Liver (tissue), 9 donors: ENCODE measurements around the gene SIT1. TPM values are rescaled to one million over a fixed set of nuclear protein-coding genes. Genes with fewer than 3 reads are reported as not detected.
A peak's percentile ranks its signal among the peaks of the same experiment; 100 is the strongest.

Experiments
- DNase-seq: peaks from one replicate; pipeline ENCODE4 v3.0.0-alpha.2; 2017; ENCODE audit warnings: low spot score
- H3K27ac ChIP-seq, 2 donors: one replicate each; pipeline ENCODE4 v1.7.0; 2013; ENCODE audit warnings: inconsistent platforms in 2 of 2, low read length in 2 of 2, control low read depth in 1 of 2, low read depth in 1 of 2, mild to moderate bottlenecking in 1 of 2
- H3K27me3 ChIP-seq, 4 donors: one replicate each; pipeline versions ENCODE4 v1.6.1 to v1.7.0; 2013; ENCODE audit warnings: low read length in 3 of 4, inconsistent platforms in 1 of 4, mild to moderate bottlenecking in 1 of 4, moderate library complexity in 1 of 4; ENCODE audit not compliant: control insufficient read depth in 4 of 4, insufficient read depth in 4 of 4
- H3K36me3 ChIP-seq, 4 donors: one replicate each; pipeline versions ENCODE4 v1.6.1 to v1.7.0; 2013; ENCODE audit warnings: low read length in 3 of 4, mild to moderate bottlenecking in 3 of 4, low read depth in 1 of 4, moderate library complexity in 1 of 4; ENCODE audit not compliant: control insufficient read depth in 4 of 4, insufficient read depth in 3 of 4
- H3K4me1 ChIP-seq, 4 donors: one replicate each; pipeline versions ENCODE4 v1.6.1 to v1.7.0; 2013; ENCODE audit warnings: low read length in 3 of 4, mild to moderate bottlenecking in 3 of 4, moderate library complexity in 1 of 4; ENCODE audit not compliant: control insufficient read depth in 4 of 4, insufficient read depth in 4 of 4
- H3K4me3 ChIP-seq, 3 donors: one replicate each; pipeline versions ENCODE4 v1.6.1 to v1.7.0; 2013; ENCODE audit warnings: low read length in 3 of 3, control low read depth in 1 of 3, low read depth in 1 of 3, mild to moderate bottlenecking in 1 of 3
- H3K9ac ChIP-seq, 2 donors: one replicate each; pipeline ENCODE4 v1.7.0; 2013; ENCODE audit warnings: low read length in 2 of 2, mild to moderate bottlenecking in 2 of 2, moderate library complexity in 2 of 2, control low read depth in 1 of 2, low read depth in 1 of 2
- H3K9me3 ChIP-seq, 4 donors: one replicate each; pipeline versions ENCODE4 v1.6.1 to v1.7.0; 2013; ENCODE audit warnings: low read length in 3 of 4; ENCODE audit not compliant: control insufficient read depth in 4 of 4
- ATF3 ChIP-seq: IDR thresholded peaks from 2 replicates; pipeline ENCODE4 v1.6.1; 2016; ENCODE audit warnings: antibody characterized with exemption
- CTCF ChIP-seq: fragments of 150-350 bp; IDR thresholded peaks from 2 replicates; pipeline ENCODE4 v1.5.1; 2017; ENCODE audit warnings: improper control_type of control experiment, low read depth, low read length; ENCODE audit not compliant: missing input control
- EGR1 ChIP-seq, 2 donors: IDR thresholded peaks; 2 replicates each; pipeline ENCODE4 v1.6.1; 2016 to 2018; ENCODE audit warnings: antibody characterized with exemption in 2 of 2, low read depth in 2 of 2
- FOXA1 ChIP-seq: IDR thresholded peaks from 2 replicates; pipeline ENCODE4 v1.6.1; 2016; ENCODE audit warnings: antibody characterized with exemption
- FOXA2 ChIP-seq: IDR thresholded peaks from 2 replicates; pipeline ENCODE4 v1.6.1; 2016; ENCODE audit warnings: antibody characterized with exemption
- GABPA ChIP-seq, 2 donors: IDR thresholded peaks in 1 of 2; conservative IDR thresholded peaks in 1 of 2; 2 replicates each; pipeline ENCODE4 v1.6.1; 2016; ENCODE audit warnings: antibody characterized with exemption in 2 of 2, mild to moderate bottlenecking in 1 of 2, moderate library complexity in 1 of 2
- HNF4A ChIP-seq, 2 donors: conservative IDR thresholded peaks; 2 replicates each; pipeline ENCODE4 v1.6.1; 2016; ENCODE audit warnings: antibody characterized with exemption in 2 of 2, mild to moderate bottlenecking in 2 of 2
- HNF4G ChIP-seq: IDR thresholded peaks from 2 replicates; pipeline ENCODE4 v1.6.1; 2016; ENCODE audit warnings: antibody characterized with exemption
- JUND ChIP-seq, 2 donors: IDR thresholded peaks; 2 replicates each; pipeline ENCODE4 v1.6.1; 2016; ENCODE audit warnings: antibody characterized with exemption in 2 of 2
- MAX ChIP-seq: IDR thresholded peaks from 2 replicates; pipeline ENCODE4 v1.6.1; 2016; ENCODE audit warnings: antibody characterized with exemption
- NR2F2 ChIP-seq: IDR thresholded peaks from 2 replicates; pipeline ENCODE4 v1.6.1; 2016; ENCODE audit warnings: antibody characterized with exemption
- RAD21 ChIP-seq, 2 donors: IDR thresholded peaks; 2 replicates each; pipeline ENCODE4 v1.6.1; 2016; ENCODE audit warnings: antibody characterized with exemption in 2 of 2, mild to moderate bottlenecking in 2 of 2
- REST ChIP-seq: IDR thresholded peaks from 2 replicates; pipeline ENCODE4 v1.6.1; 2016; ENCODE audit warnings: antibody characterized with exemption, mild to moderate bottlenecking
- RXRA ChIP-seq, 2 donors: IDR thresholded peaks; 2 replicates each; pipeline ENCODE4 v1.6.1; 2017 to 2018; ENCODE audit warnings: antibody characterized with exemption in 2 of 2, mild to moderate bottlenecking in 1 of 2
- SP1 ChIP-seq: IDR thresholded peaks from 2 replicates; pipeline ENCODE4 v1.6.1; 2018; ENCODE audit warnings: antibody characterized with exemption, mild to moderate bottlenecking
- TAF1 ChIP-seq: conservative IDR thresholded peaks from 2 replicates; pipeline ENCODE4 v1.6.1; 2016; ENCODE audit warnings: antibody characterized with exemption, mild to moderate bottlenecking
- YY1 ChIP-seq: IDR thresholded peaks from 2 replicates; pipeline ENCODE4 v1.6.1; 2016; ENCODE audit warnings: antibody characterized with exemption, mild to moderate bottlenecking
- ZBTB33 ChIP-seq: IDR thresholded peaks from 2 replicates; pipeline ENCODE4 v1.6.1; 2016; ENCODE audit warnings: antibody characterized with exemption
- WGBS: extraction: QIAGEN DNeasy Blood & Tissue Kit; methylation state at CpG from one replicate; pipeline ENCODE4 v1.1.7; 2013; 5-methylcytosine and 5-hydroxymethylcytosine counted together
- polyA plus RNA-seq, 2 donors: library from polyadenylated mRNA; stranded (reverse) in 1 of 2; unstranded in 1 of 2; fragments of 200-250 nt in 1 of 2; fragments of >200 nt in 1 of 2; fragmentation: Nextera tagmentation in 1 of 2; extraction: Ambion mirVana in 1 of 2; gene quantifications; one replicate each; pipeline versions ENCODE4 v1.2.1 to v1.2.3, GENCODE V29; 2013 to 2015
- total RNA-seq, 2 donors: library from RNA; depleted of rRNA; stranded (reverse); fragments of >200 nt; gene quantifications; one replicate each; pipeline ENCODE4 v1.2.3, GENCODE V29; 2014
- donor health status: healthy.
- donor health status: healthy.
- donor health status: healthy.
- donor health status: healthy.
- donor health status: healthy.

SIT1 gene
- total and polyA plus RNA-seq, 4 donors: 0.17 to 1.1 (median 0.34) TPM

- WGBS: 84% methylated on average over 26 of the region's 26 CpGs
- DNase-seq: no peak
- no peak overlapping the region for H3K4me3 ChIP-seq
- TF ChIP-seq HNF4G: no peak
- peaks cover 0 to 8% (median 4%) of the 10 kb centered on the region in 4 donors for H3K4me1 ChIP-seq
- H3K27ac ChIP-seq: peak overlapping the region in 1 of 2 donors; percentile 41
- H3K9ac ChIP-seq: no peak overlapping the region
- no peaks in the 10 kb centered on the region for H3K36me3 ChIP-seq
- H3K9me3 ChIP-seq: no peaks in the 10 kb centered on the region
- H3K27me3 ChIP-seq: no peaks in the 10 kb centered on the region
Measured at GRCh38 chr9:35649431-35650340, 1.0 kb downstream of the SIT1 start.

- peak overlapping the region; percentile 70 to 82 for H3K27ac ChIP-seq
- no peaks in the 10 kb centered on the region for H3K27me3 ChIP-seq
- TF ChIP-seq HNF4A (conservative IDR thresholded peaks at IDR 0.05): no peak
- TF ChIP-seq FOXA2: no peak
- TF ChIP-seq REST: no peak
- TF ChIP-seq JUND (IDR thresholded peaks at IDR 0.05): no peak
- no peak for TF ChIP-seq EGR1 (IDR thresholded peaks at IDR 0.05; ENCODE audit: low read depth in 2 of 2)
- TF ChIP-seq FOXA1: no peak
- TF ChIP-seq RAD21 (IDR thresholded peaks at IDR 0.05): peak; percentile 88 to 90
- TF ChIP-seq ATF3: no peak
- TF ChIP-seq HNF4G: no peak
- TF ChIP-seq CTCF: peak; percentile 93
- TF ChIP-seq YY1: peak; percentile 60
- TF ChIP-seq NR2F2: no peak
- no peak for TF ChIP-seq GABPA (IDR thresholded peaks at IDR 0.05 in 1 of 2, conservative IDR thresholded peaks at IDR 0.05 in 1 of 2)
- TF ChIP-seq MAX: no peak
- no peak for TF ChIP-seq RXRA (IDR thresholded peaks at IDR 0.05)
- TF ChIP-seq TAF1: peak; percentile 24
- TF ChIP-seq SP1: no peak
- TF ChIP-seq ZBTB33: no peak
- H3K9ac ChIP-seq: peak overlapping the region; percentile 83 to 91
- peaks cover 0 to 8% (median 2%) of the 10 kb centered on the region in 4 donors for H3K4me1 ChIP-seq
- no peaks in the 10 kb centered on the region for H3K9me3 ChIP-seq
- H3K36me3 ChIP-seq: no peaks in the 10 kb centered on the region
- DNase-seq: peak; percentile 93
- WGBS: under 1% methylated on average over 58 of the region's 58 CpGs
- peak overlapping the region; percentile 36 to 74 (median 52) for H3K4me3 ChIP-seq
Measured at GRCh38 chr9:35646533-35647265, 4.0 kb downstream of the SIT1 start.
